GM18909 (cell line): Measurements from ENCODE around the gene CFAP126.
"Not testable (repeated sequence)": the region's sequence is repeated elsewhere in the genome, so short reads cannot be mapped to it uniquely, and the experiment has no call there.

ENCODE experiments used
- ATAC-seq: cut with Tn5 transposase; IDR thresholded peaks from one replicate; pipeline ENCODE4 v1.9.1; 2021; ENCODE audit warnings: mild to moderate bottlenecking; ENCODE audit not compliant: unreplicated experiment, poor library complexity

CFAP126 gene

GRCh38 chr1:161382214-161383019 lies 14.7 kb upstream of the CFAP126 start:
- ATAC-seq: no peak

GRCh38 chr1:161381707-161382106 lies 14.0 kb upstream of the CFAP126 start:
- no peak for ATAC-seq

GRCh38 chr1:161379071-161379470 lies 11.4 kb upstream of the CFAP126 start:
- ATAC-seq: no peak

DNA sequence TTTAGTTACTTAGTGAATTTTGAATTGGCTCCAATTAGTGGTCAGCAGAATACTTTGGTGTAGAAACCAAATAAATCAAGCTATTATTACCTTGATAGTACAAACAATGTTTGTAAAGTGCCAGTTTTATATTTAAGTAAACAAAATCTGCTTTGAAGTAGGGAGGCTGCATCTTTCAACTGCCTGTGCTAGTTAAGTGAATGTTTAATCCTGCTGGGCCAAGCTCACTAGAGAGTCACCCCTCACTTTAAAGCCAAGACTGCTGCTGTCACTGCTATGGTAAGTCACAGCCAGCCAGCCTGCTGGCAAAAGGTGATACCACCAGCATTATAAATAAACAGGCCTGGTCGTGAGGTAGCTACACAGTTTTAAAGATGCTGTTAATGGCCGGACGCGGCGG lies 10.3 kb upstream of the CFAP126 start:
- ATAC-seq: no peak

DNA sequence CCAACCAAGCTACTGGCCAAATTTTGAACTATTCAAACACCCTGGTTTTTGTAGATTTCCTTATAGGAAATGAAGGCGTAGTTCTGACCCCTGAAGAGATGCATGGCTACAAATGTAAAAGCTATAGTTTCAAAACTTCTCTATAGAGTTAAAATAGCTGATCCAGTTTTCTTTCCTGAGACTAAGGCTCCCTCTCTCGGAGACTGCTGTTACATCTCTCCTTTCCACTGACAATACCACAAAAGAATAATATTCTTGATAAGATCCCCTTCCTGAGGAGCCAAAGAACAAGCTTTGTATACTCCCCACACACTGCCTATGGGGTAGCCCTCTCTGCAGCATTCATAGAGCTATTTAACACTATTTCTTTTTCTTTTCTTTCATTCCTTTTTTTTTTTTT lies 6.7 kb upstream of the CFAP126 start:
- ATAC-seq: no peak

- ATAC-seq: no peak
Observed at GRCh38 chr1:161373442-161373841, 5.8 kb upstream of the CFAP126 start.

DNA sequence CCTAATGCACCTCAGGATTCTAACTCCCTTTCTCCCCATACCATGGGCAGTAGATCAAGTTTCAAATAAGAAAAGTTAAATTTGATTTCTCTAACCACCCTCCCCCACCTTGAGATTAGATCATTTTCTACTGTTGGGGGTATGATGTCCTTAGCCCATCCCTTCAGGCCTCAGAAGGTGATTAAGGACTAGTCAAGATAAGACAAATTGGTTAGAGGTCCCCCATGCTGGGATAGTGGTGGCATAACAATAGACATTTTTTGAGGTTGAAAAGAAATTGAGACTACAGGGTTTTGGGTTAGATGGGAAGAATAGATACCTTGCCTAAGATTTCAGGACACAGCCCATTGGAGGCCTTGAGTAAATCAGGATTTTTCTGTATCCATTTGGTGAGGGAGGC lies 2.5 kb downstream of the CFAP126 start:
- no peak for ATAC-seq

GRCh38 chr1:161364332-161364731 lies 3.3 kb downstream of the CFAP126 start:
- no peak for ATAC-seq

DNA sequence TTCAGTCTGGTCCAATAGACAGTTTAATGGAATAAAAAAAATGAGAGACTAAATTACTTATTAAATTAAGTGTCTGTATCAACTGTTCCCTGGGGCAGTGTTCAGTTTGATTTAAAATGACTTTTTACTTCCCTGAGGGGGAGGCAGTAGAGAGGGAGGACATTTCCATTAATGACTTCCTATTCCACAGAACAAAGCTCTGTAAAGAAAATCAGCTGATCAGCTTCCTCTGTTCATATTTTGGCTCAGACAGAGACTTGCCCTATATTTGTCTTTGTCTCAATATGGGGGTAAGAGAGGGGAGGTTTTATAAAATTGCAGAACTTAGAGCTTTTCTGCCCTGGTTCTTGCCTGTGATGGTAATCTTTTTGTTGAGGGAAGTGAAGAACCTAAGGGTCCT lies 8.4 kb downstream of the CFAP126 start:
- no peak for ATAC-seq

- ATAC-seq: no peak
Observed at GRCh38 chr1:161357073-161357472, 10.6 kb downstream of the CFAP126 start.

DNA sequence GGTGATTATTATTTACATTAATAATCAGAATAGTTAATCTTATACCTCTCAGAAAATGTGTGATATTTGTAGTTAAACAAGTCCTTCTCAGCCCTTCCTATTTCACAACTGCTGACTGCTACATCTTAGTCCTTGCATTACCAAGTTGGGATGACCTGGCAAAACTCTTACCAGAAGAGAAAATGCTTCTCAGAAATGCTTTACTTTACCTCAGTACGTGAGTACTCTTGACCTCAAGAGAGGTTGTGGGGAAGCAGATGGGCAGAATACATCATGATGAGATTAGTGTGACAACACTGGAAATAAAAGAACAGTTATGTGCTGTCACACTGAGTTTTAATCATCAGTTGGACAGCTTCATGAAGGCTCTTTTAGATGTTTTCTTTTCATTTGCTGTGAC lies 16.2 kb downstream of the CFAP126 start:
- no peak for ATAC-seq

GRCh38 chr1:161350671-161351070 lies 17.0 kb downstream of the CFAP126 start:
- no peak for ATAC-seq

DNA sequence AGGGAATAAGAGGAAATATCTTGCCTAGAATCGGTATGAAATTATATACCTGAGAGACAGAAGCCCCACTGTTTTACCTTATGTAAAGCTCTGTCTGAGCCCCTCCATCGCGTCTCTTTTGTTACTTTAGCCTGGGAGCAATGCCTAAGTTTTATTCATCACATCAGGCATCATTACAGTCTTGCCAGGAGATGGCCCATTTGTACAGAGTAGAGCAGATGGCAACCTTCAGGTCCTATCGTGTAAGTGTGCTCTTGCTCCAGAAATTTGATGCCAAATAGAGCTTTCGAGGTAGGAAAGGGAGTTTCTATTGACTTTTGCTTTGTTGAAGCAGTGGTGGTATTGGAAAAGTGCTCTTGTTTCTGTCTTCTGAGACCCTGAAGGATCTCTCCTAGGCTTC lies 24.9 kb downstream of the CFAP126 start:
- ATAC-seq: no peak

DNA sequence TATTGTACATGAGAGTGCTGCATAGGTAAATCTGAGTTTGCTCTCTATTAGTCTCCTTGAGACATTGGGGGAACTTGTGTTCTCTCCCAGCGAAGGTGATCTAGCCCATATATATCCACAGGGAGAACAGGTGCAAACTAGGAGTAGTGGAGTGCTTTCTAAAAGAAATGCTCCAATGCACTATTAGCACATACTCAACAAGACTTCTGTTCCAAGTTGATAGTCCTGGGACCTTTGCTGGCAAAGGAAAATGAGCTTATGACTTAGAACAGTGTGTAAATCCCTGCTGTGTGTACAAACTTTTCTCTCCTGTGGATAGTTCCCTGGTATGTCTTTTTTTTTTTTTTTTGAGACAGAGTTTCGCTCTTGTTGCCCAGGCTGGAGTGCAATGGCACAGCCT lies 25.5 kb downstream of the CFAP126 start:
- ATAC-seq: no peak

GRCh38 chr1:161335796-161336195 lies 31.9 kb downstream of the CFAP126 start:
- no peak for ATAC-seq

GRCh38 chr1:161333166-161333565 lies 34.5 kb downstream of the CFAP126 start:
- no peak for ATAC-seq

DNA sequence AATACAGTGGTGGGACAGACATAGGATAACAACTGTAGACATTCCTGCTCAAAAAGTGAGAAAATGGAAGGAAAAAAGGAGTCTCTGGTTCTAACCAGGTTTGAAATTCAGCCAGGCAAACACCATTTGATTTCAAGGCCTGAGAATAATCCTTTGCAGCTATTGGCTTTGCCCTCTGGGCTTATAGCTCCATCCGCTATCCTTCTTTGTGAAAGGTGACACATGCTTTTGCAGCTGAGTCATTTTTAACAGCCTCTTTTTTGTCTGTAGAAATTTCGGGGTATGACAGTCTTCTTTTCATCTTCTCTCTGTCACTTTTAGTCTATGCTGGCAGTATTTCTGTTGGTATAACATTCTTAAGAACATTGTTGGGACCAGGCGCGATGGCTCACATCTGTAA lies 37.3 kb downstream of the CFAP126 start:
- ATAC-seq: no peak

DNA sequence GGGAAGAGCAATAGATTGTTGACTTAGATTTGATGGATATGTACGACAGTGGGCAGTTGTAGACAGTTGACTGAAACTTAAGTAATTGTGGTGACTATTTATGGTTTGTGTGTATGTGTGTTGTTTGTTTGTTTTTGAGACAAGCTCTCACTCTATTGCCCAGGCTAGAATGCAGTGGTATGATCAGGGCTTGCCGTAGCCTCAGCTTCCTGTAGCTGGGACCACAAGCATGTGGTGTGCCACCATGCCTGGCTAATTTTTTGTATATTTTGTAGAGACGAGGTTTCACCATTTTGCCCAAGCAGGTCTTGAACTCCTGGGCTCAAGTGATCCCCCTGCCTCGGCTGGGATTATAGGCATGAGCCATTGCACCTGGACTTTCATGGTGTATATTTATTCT lies 43.7 kb downstream of the CFAP126 start:
- no peak for ATAC-seq

- not testable (repeated sequence) for ATAC-seq
Observed at GRCh38 chr1:161315841-161316674, 51.6 kb downstream of the CFAP126 start.
